GM12874 (cell line): ENCODE measurements around the gene GLT8D2.

Experiments
- CTCF ChIP-seq: IDR thresholded peaks from 2 replicates; pipeline ENCODE4 v1.5.1; 2011; ENCODE audit warnings: low read depth, mild to moderate bottlenecking, control low read depth, low read length, moderate library complexity; ENCODE audit not compliant: insufficient read depth

The GLT8D2 gene

GRCh38 chr12:104010606-104011169, 39.3 kb downstream of the GLT8D2 start:
- no peak for TF ChIP-seq CTCF

- TF ChIP-seq CTCF, result no peak
Observed at GRCh38 chr12:104010121-104010520, 39.9 kb downstream of the GLT8D2 start.

- no peak for TF ChIP-seq CTCF
Observed at GRCh38 chr12:104006929-104007328, 43.1 kb downstream of the GLT8D2 start.

GRCh38 chr12:104003596-104003995, 46.4 kb downstream of the GLT8D2 start:
- TF ChIP-seq CTCF, result no peak

- TF ChIP-seq CTCF, result no peak
Observed at GRCh38 chr12:104002686-104003085, 47.3 kb downstream of the GLT8D2 start.

- TF ChIP-seq CTCF, result no peak
Observed at GRCh38 chr12:104000807-104001434, 49.1 kb downstream of the GLT8D2 start.

- TF ChIP-seq CTCF, result no peak
Observed at GRCh38 chr12:103998976-103999375, 51.0 kb downstream of the GLT8D2 start.
